Upper lobe of left lung (tissue), 4 donors: Measurements from ENCODE around the gene RNF26.

ENCODE experiments used
- EP300 ChIP-seq, 4 donors: sonication (generic); formaldehyde crosslinking; IDR thresholded peaks; one replicate each; pipeline ENCODE4 v1.5.1; 2017; ENCODE audit warnings: antibody characterized with exemption in 4 of 4, control low read depth in 2 of 4
- POLR2AphosphoS5 ChIP-seq, 2 donors: sonication (generic); formaldehyde crosslinking; IDR thresholded peaks; one replicate each; pipeline ENCODE4 v1.5.1; 2017; ENCODE audit warnings: antibody characterized with exemption in 2 of 2
- TF ChIP-seq, protein P1 (sequence below), 6 experiments: fragments of 450-650 bp in 4 of 6; fragments of 200-600 bp in 2 of 6; sonication (generic) in 2 of 6; IDR thresholded peaks; one replicate each; pipeline ENCODE4 v1.5.1; 2016 to 2019; ENCODE audit warnings: antibody characterized with exemption in 6 of 6

DNA sequence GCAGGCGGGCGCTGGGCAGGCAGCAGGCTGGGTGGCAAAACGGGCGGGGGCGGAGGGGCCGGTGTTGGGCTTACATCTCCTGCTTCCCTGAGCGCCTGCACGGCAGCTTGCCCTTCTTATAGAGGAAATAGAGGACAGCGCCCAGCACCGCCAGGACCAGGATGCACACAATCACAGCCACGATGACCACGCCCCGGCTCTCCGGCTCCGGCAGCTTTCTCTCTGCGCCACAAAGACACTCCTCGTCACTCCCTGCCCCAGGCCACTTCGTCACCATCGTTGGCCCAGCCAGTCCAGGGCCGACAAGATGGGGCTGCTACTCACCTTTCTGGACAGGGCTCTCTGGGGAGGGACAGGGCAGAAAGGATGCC, 23.7 kb upstream of the RNF26 start:
- TF ChIP-seq, protein P1, sequence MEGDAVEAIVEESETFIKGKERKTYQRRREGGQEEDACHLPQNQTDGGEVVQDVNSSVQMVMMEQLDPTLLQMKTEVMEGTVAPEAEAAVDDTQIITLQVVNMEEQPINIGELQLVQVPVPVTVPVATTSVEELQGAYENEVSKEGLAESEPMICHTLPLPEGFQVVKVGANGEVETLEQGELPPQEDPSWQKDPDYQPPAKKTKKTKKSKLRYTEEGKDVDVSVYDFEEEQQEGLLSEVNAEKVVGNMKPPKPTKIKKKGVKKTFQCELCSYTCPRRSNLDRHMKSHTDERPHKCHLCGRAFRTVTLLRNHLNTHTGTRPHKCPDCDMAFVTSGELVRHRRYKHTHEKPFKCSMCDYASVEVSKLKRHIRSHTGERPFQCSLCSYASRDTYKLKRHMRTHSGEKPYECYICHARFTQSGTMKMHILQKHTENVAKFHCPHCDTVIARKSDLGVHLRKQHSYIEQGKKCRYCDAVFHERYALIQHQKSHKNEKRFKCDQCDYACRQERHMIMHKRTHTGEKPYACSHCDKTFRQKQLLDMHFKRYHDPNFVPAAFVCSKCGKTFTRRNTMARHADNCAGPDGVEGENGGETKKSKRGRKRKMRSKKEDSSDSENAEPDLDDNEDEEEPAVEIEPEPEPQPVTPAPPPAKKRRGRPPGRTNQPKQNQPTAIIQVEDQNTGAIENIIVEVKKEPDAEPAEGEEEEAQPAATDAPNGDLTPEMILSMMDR (IDR thresholded peaks at IDR 0.05): no peak
- TF ChIP-seq EP300 (IDR thresholded peaks at IDR 0.05) (no peak), POLR2AphosphoS5 (IDR thresholded peaks at IDR 0.05) (no peak)
